ENCODE data around the gene CLCN7. TPM values are rescaled to one million over a fixed set of nuclear protein-coding genes. Genes with fewer than 3 reads are reported as not detected.

CLCN7 gene
- polyA plus RNA-seq, 1 of the 3 experiments (the other 2 are of a cell fraction) = 44.3 TPM

DNA sequence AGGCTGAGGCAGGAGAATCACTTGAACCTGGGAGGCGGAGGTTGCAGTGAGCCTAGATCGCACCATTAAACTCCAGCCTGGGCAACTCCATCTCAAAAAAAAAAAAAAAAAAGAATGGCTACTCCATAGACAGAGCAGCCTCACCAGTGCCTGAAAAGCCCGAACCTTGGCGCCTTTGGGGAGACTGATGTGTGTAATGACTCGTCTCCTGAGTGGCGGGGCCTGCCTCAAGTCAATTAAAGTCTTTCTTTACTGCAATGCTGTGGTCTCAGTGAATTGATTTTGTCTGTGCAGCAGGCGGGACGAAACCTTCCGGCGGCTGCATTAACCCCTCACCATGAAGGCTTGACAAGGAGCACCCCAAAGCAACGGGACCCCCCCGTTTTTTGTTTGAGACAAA, 50.8 kb downstream of the CLCN7 start:
- Histone ChIP-seq H3K9me2 (no peaks in the 10 kb centered on the region), H3K4me2 (no peak overlapping the region), H3K4me3 (ENCODE audit: low read depth in 2 of 2, low read length in 1 of 2) (no peak overlapping the region), H3K36me3 (replicated peaks in 1 of 2; ENCODE audit: control insufficient read depth in 1 of 2, insufficient read depth in 2 of 2, low read length in 1 of 2) (no peaks in the 10 kb centered on the region), H2AFZ (ENCODE audit: low read depth) (no peak overlapping the region), H4K20me1 (ENCODE audit: insufficient read depth) (no peaks in the 10 kb centered on the region), H3K27ac (ENCODE audit: low read depth in 2 of 2, low read length in 1 of 2) (no peak overlapping the region), H3K4me1 (ENCODE audit: control insufficient read depth in 1 of 2, insufficient read depth in 2 of 2, low read depth in 1 of 2, low read length in 1 of 2) (peaks cover 0 to 4% of the 10 kb centered on the region in 2 experiments; a peak in 3 of 4 replicates), H3K27me3 (ENCODE audit: insufficient read depth) (no peaks in the 10 kb centered on the region), H3K9ac (no peak overlapping the region), H3F3A (replicated peaks; ENCODE audit: insufficient read depth) (peaks cover 4% of the 10 kb centered on the region), H3K79me2 (ENCODE audit: insufficient read depth) (peaks cover 19% of the 10 kb centered on the region), H3K9me3 (no peaks in the 10 kb centered on the region)
- ChIA-PET POLR2A (no interaction called here), CTCF (no interaction called here)
- TF ChIP-seq TAF1 (IDR thresholded peaks at IDR 0.05; ENCODE audit: borderline replicate concordance, low read depth, low read length) (no peak), MEF2A (IDR thresholded peaks at IDR 0.05; ENCODE audit: borderline replicate concordance, low read depth) (no peak), EZH2phosphoT487 (IDR thresholded peaks at IDR 0.05; ENCODE audit: borderline replicate concordance, low read depth) (no peak), ELF1 (IDR thresholded peaks at IDR 0.05) (no peak), POLR2AphosphoS5 (IDR thresholded peaks at IDR 0.05; ENCODE audit: low read depth, low read length) (no peak), CHD2 (IDR thresholded peaks at IDR 0.05; ENCODE audit: low read length, partially characterized antibody) (no peak), FOSL2 (IDR thresholded peaks at IDR 0.05; ENCODE audit: borderline replicate concordance, low read depth) (no peak), EP300 (IDR thresholded peaks at IDR 0.05; ENCODE audit: borderline replicate concordance in 1 of 2, low read depth in 1 of 2, low read length in 1 of 2) (no peak), TCF12 (IDR thresholded peaks at IDR 0.05) (no peak), GABPA (IDR thresholded peaks at IDR 0.05; ENCODE audit: low read depth) (no peak), RFX5 (IDR thresholded peaks at IDR 0.05; ENCODE audit: low read length) (no peak), RXRA (IDR thresholded peaks at IDR 0.05; ENCODE audit: borderline replicate concordance, low read depth) (no peak)
- TF ChIP-seq, protein P1, sequence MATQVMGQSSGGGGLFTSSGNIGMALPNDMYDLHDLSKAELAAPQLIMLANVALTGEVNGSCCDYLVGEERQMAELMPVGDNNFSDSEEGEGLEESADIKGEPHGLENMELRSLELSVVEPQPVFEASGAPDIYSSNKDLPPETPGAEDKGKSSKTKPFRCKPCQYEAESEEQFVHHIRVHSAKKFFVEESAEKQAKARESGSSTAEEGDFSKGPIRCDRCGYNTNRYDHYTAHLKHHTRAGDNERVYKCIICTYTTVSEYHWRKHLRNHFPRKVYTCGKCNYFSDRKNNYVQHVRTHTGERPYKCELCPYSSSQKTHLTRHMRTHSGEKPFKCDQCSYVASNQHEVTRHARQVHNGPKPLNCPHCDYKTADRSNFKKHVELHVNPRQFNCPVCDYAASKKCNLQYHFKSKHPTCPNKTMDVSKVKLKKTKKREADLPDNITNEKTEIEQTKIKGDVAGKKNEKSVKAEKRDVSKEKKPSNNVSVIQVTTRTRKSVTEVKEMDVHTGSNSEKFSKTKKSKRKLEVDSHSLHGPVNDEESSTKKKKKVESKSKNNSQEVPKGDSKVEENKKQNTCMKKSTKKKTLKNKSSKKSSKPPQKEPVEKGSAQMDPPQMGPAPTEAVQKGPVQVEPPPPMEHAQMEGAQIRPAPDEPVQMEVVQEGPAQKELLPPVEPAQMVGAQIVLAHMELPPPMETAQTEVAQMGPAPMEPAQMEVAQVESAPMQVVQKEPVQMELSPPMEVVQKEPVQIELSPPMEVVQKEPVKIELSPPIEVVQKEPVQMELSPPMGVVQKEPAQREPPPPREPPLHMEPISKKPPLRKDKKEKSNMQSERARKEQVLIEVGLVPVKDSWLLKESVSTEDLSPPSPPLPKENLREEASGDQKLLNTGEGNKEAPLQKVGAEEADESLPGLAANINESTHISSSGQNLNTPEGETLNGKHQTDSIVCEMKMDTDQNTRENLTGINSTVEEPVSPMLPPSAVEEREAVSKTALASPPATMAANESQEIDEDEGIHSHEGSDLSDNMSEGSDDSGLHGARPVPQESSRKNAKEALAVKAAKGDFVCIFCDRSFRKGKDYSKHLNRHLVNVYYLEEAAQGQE (IDR thresholded peaks at IDR 0.05; ENCODE audit: low read depth, low read length) = no peak
- TF ChIP-seq, protein P2, sequence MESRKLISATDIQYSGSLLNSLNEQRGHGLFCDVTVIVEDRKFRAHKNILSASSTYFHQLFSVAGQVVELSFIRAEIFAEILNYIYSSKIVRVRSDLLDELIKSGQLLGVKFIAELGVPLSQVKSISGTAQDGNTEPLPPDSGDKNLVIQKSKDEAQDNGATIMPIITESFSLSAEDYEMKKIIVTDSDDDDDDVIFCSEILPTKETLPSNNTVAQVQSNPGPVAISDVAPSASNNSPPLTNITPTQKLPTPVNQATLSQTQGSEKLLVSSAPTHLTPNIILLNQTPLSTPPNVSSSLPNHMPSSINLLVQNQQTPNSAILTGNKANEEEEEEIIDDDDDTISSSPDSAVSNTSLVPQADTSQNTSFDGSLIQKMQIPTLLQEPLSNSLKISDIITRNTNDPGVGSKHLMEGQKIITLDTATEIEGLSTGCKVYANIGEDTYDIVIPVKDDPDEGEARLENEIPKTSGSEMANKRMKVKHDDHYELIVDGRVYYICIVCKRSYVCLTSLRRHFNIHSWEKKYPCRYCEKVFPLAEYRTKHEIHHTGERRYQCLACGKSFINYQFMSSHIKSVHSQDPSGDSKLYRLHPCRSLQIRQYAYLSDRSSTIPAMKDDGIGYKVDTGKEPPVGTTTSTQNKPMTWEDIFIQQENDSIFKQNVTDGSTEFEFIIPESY (IDR thresholded peaks at IDR 0.05; ENCODE audit: borderline replicate concordance, low read depth) = no peak
- TF ChIP-seq, protein P3, sequence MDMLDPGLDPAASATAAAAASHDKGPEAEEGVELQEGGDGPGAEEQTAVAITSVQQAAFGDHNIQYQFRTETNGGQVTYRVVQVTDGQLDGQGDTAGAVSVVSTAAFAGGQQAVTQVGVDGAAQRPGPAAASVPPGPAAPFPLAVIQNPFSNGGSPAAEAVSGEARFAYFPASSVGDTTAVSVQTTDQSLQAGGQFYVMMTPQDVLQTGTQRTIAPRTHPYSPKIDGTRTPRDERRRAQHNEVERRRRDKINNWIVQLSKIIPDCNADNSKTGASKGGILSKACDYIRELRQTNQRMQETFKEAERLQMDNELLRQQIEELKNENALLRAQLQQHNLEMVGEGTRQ (IDR thresholded peaks at IDR 0.05; ENCODE audit: borderline replicate concordance, low read depth, low read length) = no peak
- TF ChIP-seq, protein P4, sequence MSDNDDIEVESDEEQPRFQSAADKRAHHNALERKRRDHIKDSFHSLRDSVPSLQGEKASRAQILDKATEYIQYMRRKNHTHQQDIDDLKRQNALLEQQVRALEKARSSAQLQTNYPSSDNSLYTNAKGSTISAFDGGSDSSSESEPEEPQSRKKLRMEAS (IDR thresholded peaks at IDR 0.05; ENCODE audit: low read depth) = no peak
- TF ChIP-seq, protein P5, sequence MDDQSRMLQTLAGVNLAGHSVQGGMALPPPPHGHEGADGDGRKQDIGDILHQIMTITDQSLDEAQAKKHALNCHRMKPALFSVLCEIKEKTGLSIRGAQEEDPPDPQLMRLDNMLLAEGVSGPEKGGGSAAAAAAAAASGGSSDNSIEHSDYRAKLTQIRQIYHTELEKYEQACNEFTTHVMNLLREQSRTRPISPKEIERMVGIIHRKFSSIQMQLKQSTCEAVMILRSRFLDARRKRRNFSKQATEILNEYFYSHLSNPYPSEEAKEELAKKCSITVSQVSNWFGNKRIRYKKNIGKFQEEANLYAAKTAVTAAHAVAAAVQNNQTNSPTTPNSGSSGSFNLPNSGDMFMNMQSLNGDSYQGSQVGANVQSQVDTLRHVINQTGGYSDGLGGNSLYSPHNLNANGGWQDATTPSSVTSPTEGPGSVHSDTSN (IDR thresholded peaks at IDR 0.05) = no peak
- no peak for DNase-seq
- WGBS (ENCODE audit: low lambda C conversion rate) = 81% methylated on average over 12 of the region's 12 CpGs

Data from SK-N-SH (cell line).